ENCODE results near the gene GNB5. TPM values are rescaled to one million over a fixed set of nuclear protein-coding genes. Genes with fewer than 3 reads are reported as not detected.
A peak's percentile ranks its signal among the peaks of the same experiment; 100 is the strongest.

The GNB5 gene
- total RNA-seq, 2 donors from 2014 or later: 19.5 to 21.9 TPM

- Mint-ChIP-seq H3K4me1 (no peaks in the 10 kb centered on the region), H3K4me3 (peak overlapping the region; percentile 57), H3K27ac (no peak overlapping the region), H3K27me3 (peaks cover 16% of the 10 kb centered on the region), H3K9me3 (no peaks in the 10 kb centered on the region), H3K36me3 (ENCODE audit: low read depth) (no peaks in the 10 kb centered on the region)
- ATAC-seq (replicated peaks): peak; percentile 71
These were observed 78.9 kb downstream of the GNB5 start for GRCh38 chr15:52112203-52112750.

GRCh38 chr15:52111517-52112202 lies 79.5 kb downstream of the GNB5 start:
- Mint-ChIP-seq H3K4me1 (no peaks in the 10 kb centered on the region), H3K4me3 (peak overlapping the region; percentile 57), H3K9me3 (no peaks in the 10 kb centered on the region), H3K36me3 (ENCODE audit: low read depth) (no peaks in the 10 kb centered on the region), H3K27ac (no peak overlapping the region), H3K27me3 (peaks cover 16% of the 10 kb centered on the region)
- ATAC-seq (replicated peaks): no peak

DNA sequence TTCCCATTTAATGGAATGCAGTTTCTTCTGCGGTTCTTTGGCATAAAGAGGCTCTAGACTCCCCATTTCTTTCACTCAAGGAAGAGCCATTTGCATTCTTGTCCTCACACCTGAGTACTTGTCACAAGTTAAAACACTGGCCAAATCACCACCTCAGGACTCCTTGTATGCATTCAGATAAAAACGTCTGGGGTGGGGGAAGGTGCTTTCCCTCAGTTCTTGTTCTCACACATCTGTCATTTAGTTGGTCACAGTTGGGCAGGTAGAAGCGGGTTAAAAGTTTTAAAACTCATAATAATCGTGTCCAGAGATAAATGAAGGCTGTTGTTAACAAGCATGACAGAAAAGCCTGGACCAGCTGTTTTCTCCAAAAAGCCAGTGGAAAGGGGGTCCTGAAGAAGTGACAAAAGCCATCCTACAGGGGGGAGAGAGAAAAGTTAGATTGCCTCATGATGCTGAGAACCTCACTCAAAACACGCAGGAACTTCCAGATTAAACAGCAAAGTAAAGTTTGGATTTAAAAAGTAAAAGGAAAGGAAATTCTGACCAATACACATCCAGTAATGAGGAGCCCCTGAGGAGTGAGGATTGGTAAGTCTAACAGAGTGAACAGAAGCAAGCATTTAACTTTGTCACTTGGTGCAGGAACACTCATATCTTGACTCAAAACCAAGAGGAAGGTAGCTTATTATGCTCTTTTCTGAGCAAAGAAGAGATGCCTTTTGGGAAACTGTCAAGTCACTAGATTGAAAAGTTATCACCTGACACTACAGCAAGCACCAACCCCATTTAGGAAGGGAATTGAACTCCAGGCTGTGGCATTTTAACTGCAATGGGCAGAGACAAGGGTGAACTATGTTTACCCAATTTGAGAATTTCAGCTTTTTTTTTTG lies 81.4 kb downstream of the GNB5 start:
- ATAC-seq (replicated peaks): no peak
- Mint-ChIP-seq H3K27me3 (peaks cover 16% of the 10 kb centered on the region), H3K4me1 (no peaks in the 10 kb centered on the region), H3K9me3 (no peaks in the 10 kb centered on the region), H3K36me3 (ENCODE audit: low read depth) (no peaks in the 10 kb centered on the region), H3K27ac (no peak overlapping the region), H3K4me3 (no peak overlapping the region)

GRCh38 chr15:52107238-52107637 lies 84.0 kb downstream of the GNB5 start:
- ATAC-seq (replicated peaks): no peak
- H3K27ac Mint-ChIP-seq: no peak overlapping the region
- H3K36me3 Mint-ChIP-seq (ENCODE audit: low read depth): no peaks in the 10 kb centered on the region
- H3K4me3 Mint-ChIP-seq: no peak overlapping the region
- H3K4me1 Mint-ChIP-seq: no peaks in the 10 kb centered on the region
- H3K27me3 Mint-ChIP-seq: peaks cover 21% of the 10 kb centered on the region
- H3K9me3 Mint-ChIP-seq: no peaks in the 10 kb centered on the region

DNA sequence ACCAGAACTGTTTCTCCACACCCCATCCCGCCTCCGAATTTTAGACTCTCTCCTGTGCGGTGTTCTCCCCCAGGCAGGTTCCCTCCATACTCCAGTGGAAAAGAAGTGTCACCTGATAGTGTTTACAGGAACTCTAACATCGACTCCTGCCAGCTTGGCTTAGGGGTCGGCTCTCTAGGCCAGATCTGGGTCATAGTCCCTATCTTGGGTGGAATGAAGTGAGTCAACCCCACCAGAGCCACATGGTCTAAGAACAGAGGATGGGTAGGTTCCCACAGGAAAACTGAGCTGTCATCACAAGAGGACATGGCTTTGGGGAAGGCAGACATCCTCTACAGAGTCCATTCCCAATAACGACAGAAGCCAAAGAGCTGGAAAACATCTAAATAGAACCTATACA lies 84.6 kb downstream of the GNB5 start:
- ATAC-seq (replicated peaks): no peak
- Mint-ChIP-seq H3K27ac (no peak overlapping the region), H3K36me3 (ENCODE audit: low read depth) (no peaks in the 10 kb centered on the region), H3K4me1 (no peaks in the 10 kb centered on the region), H3K9me3 (no peaks in the 10 kb centered on the region), H3K4me3 (no peak overlapping the region), H3K27me3 (peaks cover 24% of the 10 kb centered on the region)

DNA sequence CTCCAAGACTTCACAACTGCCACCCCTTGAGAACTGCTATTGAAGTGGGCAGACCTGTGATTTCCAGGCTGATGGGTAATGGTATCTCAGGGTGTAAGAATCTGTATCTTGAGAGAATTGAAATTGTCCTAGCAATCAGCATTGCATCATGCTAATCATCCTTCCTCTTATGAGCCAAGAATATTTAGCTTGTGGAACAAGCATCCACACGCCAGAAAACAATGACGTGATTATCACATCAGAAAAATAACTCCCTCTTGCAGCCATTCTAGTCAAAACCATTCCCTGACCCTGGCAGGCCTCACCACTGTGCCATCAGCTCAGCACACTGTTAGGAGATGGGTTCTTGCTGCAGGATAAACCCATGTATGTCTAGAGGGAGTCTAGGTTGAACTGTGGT lies 85.3 kb downstream of the GNB5 start:
- Mint-ChIP-seq H3K9me3 (no peaks in the 10 kb centered on the region), H3K27ac (no peak overlapping the region), H3K36me3 (ENCODE audit: low read depth) (no peaks in the 10 kb centered on the region), H3K27me3 (peaks cover 20% of the 10 kb centered on the region), H3K4me3 (no peak overlapping the region), H3K4me1 (no peaks in the 10 kb centered on the region)
- ATAC-seq (replicated peaks): no peak

DNA sequence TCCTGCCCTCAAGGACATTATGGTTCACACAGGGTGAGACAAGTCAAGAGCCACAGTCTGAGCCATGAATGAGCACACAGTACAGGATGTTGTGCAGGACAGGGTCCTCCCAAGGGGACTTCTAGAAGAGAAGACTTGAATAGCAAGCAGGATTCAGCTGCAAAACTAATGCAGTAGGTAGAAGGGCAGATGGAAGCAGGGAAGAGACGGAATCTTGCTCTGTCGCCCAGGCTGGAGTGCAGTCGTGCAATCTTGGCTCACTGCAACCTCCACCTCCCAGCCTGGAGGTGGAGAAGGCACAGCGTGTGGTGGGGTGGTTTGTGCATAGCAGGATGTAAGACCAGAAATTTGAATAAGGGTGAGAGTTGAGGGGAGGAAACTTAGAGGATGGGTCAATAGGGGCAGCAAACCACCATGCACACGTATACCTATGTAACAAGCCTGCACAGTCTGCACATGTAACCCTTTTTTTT lies 86.6 kb downstream of the GNB5 start:
- Mint-ChIP-seq H3K36me3 (ENCODE audit: low read depth) (no peaks in the 10 kb centered on the region), H3K27me3 (peaks cover 14% of the 10 kb centered on the region), H3K9me3 (no peaks in the 10 kb centered on the region), H3K27ac (no peak overlapping the region), H3K4me3 (no peak overlapping the region), H3K4me1 (no peaks in the 10 kb centered on the region)
- no peak for ATAC-seq (replicated peaks)

DNA sequence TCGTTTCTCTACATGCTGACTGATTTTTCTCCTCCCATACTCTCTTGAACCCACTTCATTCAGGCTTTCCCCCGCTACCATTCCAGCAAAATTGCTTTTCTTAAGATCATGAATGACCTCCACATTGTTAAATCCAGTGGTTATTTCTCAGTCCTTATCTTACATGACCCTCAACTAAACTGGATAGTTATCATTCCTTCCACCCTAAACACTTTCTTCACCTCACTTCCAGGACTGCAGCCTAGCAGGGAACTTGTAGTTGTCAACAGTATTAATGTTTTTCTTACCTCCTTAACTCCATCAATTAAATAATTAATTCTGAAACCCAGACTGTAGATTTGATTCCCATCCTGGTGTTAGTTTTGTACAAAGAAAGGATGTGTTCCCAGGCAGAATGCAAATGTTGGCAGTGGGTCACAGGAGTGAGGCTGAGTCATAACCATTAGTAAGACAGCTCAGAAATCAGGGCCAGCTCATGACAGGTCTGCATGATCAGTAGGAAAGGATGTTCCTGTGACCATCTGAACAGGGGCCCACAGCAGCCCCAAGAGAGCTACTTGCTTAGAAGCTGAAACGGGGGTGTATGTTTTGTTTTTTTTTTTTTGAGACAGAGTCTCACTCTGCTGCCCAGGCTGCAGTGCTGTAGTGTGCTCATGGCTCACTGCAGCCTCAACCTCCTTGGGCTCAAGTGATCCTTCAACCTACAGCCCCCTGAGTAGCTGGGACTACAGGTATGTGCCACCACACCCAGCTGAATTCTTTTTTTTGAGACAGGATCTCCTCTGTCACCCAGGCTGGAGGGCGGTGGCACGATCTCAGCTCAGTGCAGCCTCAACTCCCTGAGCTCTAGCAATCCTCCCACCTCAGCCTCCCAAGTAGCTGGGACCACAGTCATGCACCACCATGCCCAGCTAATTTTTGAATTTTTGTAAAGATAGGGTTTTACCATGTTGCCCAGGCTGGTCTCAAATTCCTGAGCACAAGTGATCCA lies 87.7 kb downstream of the GNB5 start:
- H3K4me3 Mint-ChIP-seq: no peak overlapping the region
- H3K27me3 Mint-ChIP-seq: peaks cover 11% of the 10 kb centered on the region
- ATAC-seq (replicated peaks): peak; percentile 85
- no peak overlapping the region for H3K27ac Mint-ChIP-seq
- no peaks in the 10 kb centered on the region for H3K4me1 Mint-ChIP-seq
- no peaks in the 10 kb centered on the region for H3K36me3 Mint-ChIP-seq (ENCODE audit: low read depth)
- no peaks in the 10 kb centered on the region for H3K9me3 Mint-ChIP-seq

DNA sequence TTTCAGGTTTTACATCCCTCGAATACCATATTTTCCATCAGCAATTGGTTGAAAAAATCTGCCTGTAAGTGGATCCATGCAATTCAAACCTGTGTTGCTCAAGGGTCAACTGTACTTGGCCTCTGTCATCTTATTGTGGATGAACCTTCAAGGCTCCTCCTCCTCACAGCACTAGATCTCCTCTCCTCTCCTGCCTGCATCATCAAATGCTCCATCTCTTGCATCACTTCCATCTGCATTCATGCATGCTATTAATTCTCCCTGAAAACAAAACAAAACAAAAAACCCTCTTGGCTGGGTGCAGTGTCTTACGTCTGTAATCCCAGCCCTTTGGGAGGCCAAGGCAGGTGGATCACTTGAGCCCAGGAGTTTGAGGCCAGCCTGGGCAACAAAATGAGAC lies 88.7 kb downstream of the GNB5 start:
- Mint-ChIP-seq H3K4me3 (no peak overlapping the region), H3K27ac (no peak overlapping the region), H3K27me3 (peaks cover 11% of the 10 kb centered on the region), H3K9me3 (no peaks in the 10 kb centered on the region), H3K36me3 (ENCODE audit: low read depth) (no peaks in the 10 kb centered on the region), H3K4me1 (no peaks in the 10 kb centered on the region)
- no peak for ATAC-seq (replicated peaks)

- Mint-ChIP-seq H3K4me3 (no peak overlapping the region), H3K27ac (no peak overlapping the region), H3K9me3 (no peaks in the 10 kb centered on the region), H3K4me1 (no peaks in the 10 kb centered on the region), H3K36me3 (ENCODE audit: low read depth) (no peaks in the 10 kb centered on the region), H3K27me3 (peaks cover 11% of the 10 kb centered on the region)
- no peak for ATAC-seq (replicated peaks)
These were observed 89.5 kb downstream of the GNB5 start for GRCh38 chr15:52101542-52102323.

DNA sequence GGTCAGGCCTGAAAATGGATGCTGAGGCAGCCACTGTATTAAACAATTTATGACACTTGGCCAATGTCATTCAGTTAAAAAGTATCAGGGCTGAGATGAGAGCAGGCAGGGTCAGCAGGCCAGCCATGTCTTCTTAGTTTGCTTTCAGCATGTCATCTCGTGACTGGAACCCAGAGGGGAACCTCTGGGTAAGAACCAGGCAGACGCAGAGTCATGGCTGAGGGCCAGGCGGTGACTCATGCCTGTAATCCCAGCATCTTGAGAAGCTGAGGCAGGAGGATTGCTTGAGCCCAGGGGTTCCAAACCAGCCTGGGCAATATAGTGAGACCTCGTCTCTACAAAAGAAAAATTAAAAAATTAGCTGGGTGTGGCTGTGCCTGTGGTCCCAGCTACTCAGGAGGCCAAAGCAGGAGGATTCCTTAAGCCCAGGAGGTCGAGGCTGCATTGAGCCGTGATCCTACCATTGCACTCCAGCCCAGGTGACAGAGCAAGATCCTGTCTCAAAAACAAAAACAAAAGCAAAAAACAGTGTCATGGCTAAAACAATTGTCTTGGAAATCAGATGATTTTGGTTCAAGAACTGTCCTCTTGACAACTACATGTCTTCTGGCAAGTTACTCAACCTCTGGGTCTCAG lies 90.3 kb downstream of the GNB5 start:
- Mint-ChIP-seq H3K4me1 (no peaks in the 10 kb centered on the region), H3K4me3 (no peak overlapping the region), H3K27me3 (peaks cover 11% of the 10 kb centered on the region), H3K36me3 (ENCODE audit: low read depth) (no peaks in the 10 kb centered on the region), H3K27ac (no peak overlapping the region), H3K9me3 (no peaks in the 10 kb centered on the region)
- ATAC-seq (replicated peaks): no peak

GRCh38 chr15:52099651-52100272 lies 91.4 kb downstream of the GNB5 start:
- Mint-ChIP-seq H3K4me3 (no peak overlapping the region), H3K9me3 (no peaks in the 10 kb centered on the region), H3K36me3 (ENCODE audit: low read depth) (no peaks in the 10 kb centered on the region), H3K4me1 (no peaks in the 10 kb centered on the region), H3K27me3 (peaks cover 14% of the 10 kb centered on the region), H3K27ac (no peak overlapping the region)
- ATAC-seq (replicated peaks): no peak

DNA sequence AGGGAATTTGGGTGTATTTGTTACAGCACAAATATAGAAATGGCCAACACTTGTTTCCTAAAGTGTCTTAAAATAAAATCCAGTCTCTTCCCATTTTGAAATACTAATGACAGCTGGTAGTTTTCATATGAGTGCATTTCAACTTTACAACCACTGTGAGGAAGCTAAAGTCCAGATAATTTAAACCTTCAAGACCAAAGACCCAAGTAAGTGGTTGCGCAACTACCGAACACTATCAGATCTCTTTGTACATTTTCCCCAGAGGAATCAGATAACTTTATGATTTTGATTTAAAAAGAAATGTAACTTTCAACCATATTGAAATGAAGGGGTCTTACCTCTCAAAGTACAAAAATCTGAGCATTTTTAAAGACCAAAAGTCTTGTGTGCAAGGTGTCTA lies 92.9 kb downstream of the GNB5 start:
- H3K27ac Mint-ChIP-seq: no peak overlapping the region
- no peaks in the 10 kb centered on the region for H3K9me3 Mint-ChIP-seq
- H3K36me3 Mint-ChIP-seq (ENCODE audit: low read depth): no peaks in the 10 kb centered on the region
- no peaks in the 10 kb centered on the region for H3K4me1 Mint-ChIP-seq
- no peak for ATAC-seq (replicated peaks)
- peaks cover 13% of the 10 kb centered on the region for H3K27me3 Mint-ChIP-seq
- no peak overlapping the region for H3K4me3 Mint-ChIP-seq
